Type B pancreatic cell (in vitro differentiated cells): Measurements from ENCODE around the gene FBXO31. TPM values are rescaled to one million over a fixed set of nuclear protein-coding genes. Genes with fewer than 3 reads are reported as not detected.

ENCODE experiments used
- DNase-seq: peaks from one replicate; pipeline ENCODE4 v3.0.0; 2021; ENCODE audit warnings: mixed read lengths; ENCODE audit not compliant: unreplicated experiment; ENCODE audit errors: extremely low spot score
- H3K27ac Mint-ChIP-seq: 2 replicates; pipeline ENCODE4 v1.8.0; 2021; ENCODE audit warnings: mild to moderate bottlenecking, mixed read lengths
- H3K27me3 Mint-ChIP-seq: 2 replicates; pipeline ENCODE4 v1.8.0; 2021; ENCODE audit warnings: mixed read lengths
- H3K36me3 Mint-ChIP-seq: 2 replicates; pipeline ENCODE4 v1.8.0; 2021; ENCODE audit warnings: mixed read lengths
- H3K4me1 Mint-ChIP-seq: one replicate; pipeline ENCODE4 v1.8.0; 2021; ENCODE audit warnings: mixed read lengths; ENCODE audit not compliant: unreplicated experiment
- H3K4me3 Mint-ChIP-seq: 2 replicates; pipeline ENCODE4 v1.8.0; 2021; ENCODE audit warnings: mild to moderate bottlenecking, mixed read lengths
- H3K9me3 Mint-ChIP-seq: 2 replicates; pipeline ENCODE4 v1.8.0; 2021; ENCODE audit warnings: mixed read lengths
- CTCF ChIP-seq: fragments of 200-600 bp; sonication (generic); conservative IDR thresholded peaks from 2 replicates; pipeline ENCODE4 v1.5.0; 2021; ENCODE audit warnings: antibody characterized with exemption, mild to moderate bottlenecking
- total RNA-seq: library from RNA; stranded (reverse); gene quantifications from 2 replicates; pipeline ENCODE4 v1.2.1, GENCODE V29; 2021; ENCODE audit warnings: low replicate concordance

Gene FBXO31
- total RNA-seq, 1 donor from 2014 or later = 35.1 TPM

GRCh38 chr16:87316923-87317749 lies 66.4 kb downstream of the FBXO31 start, which contains the start of gene C16orf95:
Gene C16orf95 (minus strand): TSS chr16:87317392. CDS start chr16:87317242, 150 bp downstream.
- no peaks in the 10 kb centered on the region for H3K27me3 Mint-ChIP-seq
- H3K4me1 Mint-ChIP-seq = peaks cover 5% of the 10 kb centered on the region
- H3K36me3 Mint-ChIP-seq = no peaks in the 10 kb centered on the region
- peak within 1 kb of the TSS; percentile 92 for H3K27ac Mint-ChIP-seq
- peak; percentile 67 for TF ChIP-seq CTCF
- no peaks in the 10 kb centered on the region for H3K9me3 Mint-ChIP-seq
- DNase-seq = peak; percentile 99
- peak within 1 kb of the TSS; percentile 95 for H3K4me3 Mint-ChIP-seq

- H3K36me3 Mint-ChIP-seq = no peaks in the 10 kb centered on the region
- H3K9me3 Mint-ChIP-seq = no peaks in the 10 kb centered on the region
- peak overlapping the region; percentile 92 for H3K27ac Mint-ChIP-seq
- no peak for DNase-seq
- TF ChIP-seq CTCF = no peak
- peak overlapping the region; percentile 95 for H3K4me3 Mint-ChIP-seq
- peaks cover 5% of the 10 kb centered on the region for H3K4me1 Mint-ChIP-seq
- H3K27me3 Mint-ChIP-seq = no peaks in the 10 kb centered on the region
Observed at GRCh38 chr16:87316450-87316922, 67.1 kb downstream of the FBXO31 start.

GRCh38 chr16:87314990-87315420 lies 68.6 kb downstream of the FBXO31 start:
- Mint-ChIP-seq H3K9me3 (no peaks in the 10 kb centered on the region), H3K27me3 (no peaks in the 10 kb centered on the region), H3K4me1 (peaks cover 5% of the 10 kb centered on the region), H3K27ac (no peak overlapping the region), H3K36me3 (no peaks in the 10 kb centered on the region), H3K4me3 (no peak overlapping the region)
- no peak for DNase-seq
- no peak for TF ChIP-seq CTCF

- peaks cover 5% of the 10 kb centered on the region for H3K9me3 Mint-ChIP-seq
- no peak for TF ChIP-seq CTCF
- H3K27ac Mint-ChIP-seq = no peak overlapping the region
- H3K4me3 Mint-ChIP-seq = no peak overlapping the region
- H3K27me3 Mint-ChIP-seq = no peaks in the 10 kb centered on the region
- no peaks in the 10 kb centered on the region for H3K4me1 Mint-ChIP-seq
- no peak for DNase-seq
- peaks cover 3% of the 10 kb centered on the region for H3K36me3 Mint-ChIP-seq
Observed at GRCh38 chr16:87312008-87312407, 71.6 kb downstream of the FBXO31 start.

GRCh38 chr16:87311387-87311786 lies 72.2 kb downstream of the FBXO31 start:
- no peak for TF ChIP-seq CTCF
- no peaks in the 10 kb centered on the region for H3K4me1 Mint-ChIP-seq
- no peak overlapping the region for H3K4me3 Mint-ChIP-seq
- DNase-seq = no peak
- H3K36me3 Mint-ChIP-seq = peaks cover 3% of the 10 kb centered on the region
- H3K27me3 Mint-ChIP-seq = no peaks in the 10 kb centered on the region
- H3K9me3 Mint-ChIP-seq = peaks cover 5% of the 10 kb centered on the region
- no peak overlapping the region for H3K27ac Mint-ChIP-seq
